ENCODE data around the gene FAF1.

DNA sequence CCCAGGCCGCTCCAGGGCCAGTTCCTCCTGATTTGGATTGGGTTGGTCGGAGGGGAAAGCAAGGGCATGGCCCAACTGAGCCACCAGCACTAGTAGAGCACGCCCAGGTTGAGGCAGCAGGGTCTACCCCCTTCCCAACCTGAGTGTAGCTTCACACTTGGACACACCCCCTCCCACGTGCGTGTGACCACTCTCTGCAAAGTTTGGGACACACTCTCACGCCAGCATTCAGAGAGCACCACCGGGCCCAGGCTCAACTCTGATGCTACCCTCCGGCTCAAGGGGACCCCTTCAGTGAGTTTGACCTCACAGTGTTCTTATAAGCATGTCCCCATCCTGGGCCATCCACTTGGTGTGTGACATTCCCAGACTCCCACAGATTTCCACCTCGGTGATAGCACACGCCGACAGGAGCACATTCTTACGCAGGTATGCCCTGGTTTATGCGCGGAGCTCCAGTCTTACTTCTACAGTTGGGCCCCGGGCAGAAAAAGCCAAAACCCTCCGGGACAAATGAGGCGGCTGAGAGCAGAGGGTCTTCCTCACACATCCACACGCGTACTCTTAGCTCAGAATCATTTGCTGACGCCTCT, 533.9 kb downstream of the FAF1 start:
- TF ChIP-seq, protein P1, sequence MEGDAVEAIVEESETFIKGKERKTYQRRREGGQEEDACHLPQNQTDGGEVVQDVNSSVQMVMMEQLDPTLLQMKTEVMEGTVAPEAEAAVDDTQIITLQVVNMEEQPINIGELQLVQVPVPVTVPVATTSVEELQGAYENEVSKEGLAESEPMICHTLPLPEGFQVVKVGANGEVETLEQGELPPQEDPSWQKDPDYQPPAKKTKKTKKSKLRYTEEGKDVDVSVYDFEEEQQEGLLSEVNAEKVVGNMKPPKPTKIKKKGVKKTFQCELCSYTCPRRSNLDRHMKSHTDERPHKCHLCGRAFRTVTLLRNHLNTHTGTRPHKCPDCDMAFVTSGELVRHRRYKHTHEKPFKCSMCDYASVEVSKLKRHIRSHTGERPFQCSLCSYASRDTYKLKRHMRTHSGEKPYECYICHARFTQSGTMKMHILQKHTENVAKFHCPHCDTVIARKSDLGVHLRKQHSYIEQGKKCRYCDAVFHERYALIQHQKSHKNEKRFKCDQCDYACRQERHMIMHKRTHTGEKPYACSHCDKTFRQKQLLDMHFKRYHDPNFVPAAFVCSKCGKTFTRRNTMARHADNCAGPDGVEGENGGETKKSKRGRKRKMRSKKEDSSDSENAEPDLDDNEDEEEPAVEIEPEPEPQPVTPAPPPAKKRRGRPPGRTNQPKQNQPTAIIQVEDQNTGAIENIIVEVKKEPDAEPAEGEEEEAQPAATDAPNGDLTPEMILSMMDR (IDR thresholded peaks at IDR 0.05; ENCODE audit: insufficient read depth, low read length, poor library complexity, severe bottlenecking), result no peak
- no peak for TF ChIP-seq EZH2phosphoT487 (conservative IDR thresholded peaks at IDR 0.05; ENCODE audit: low read length)
